Neural cell (in vitro differentiated cells): ENCODE results near the gene NDUFS2. TPM values are rescaled to one million over a fixed set of nuclear protein-coding genes. Genes with fewer than 3 reads are reported as not detected.

Experiments used
- H2AFZ ChIP-seq: fragments of 200-600, 300-800 bp; sonication (generic), shearing (Covaris generic); 2 replicates; pipeline ENCODE4 v1.6.0; 2014; ENCODE audit warnings: low read depth, mild to moderate bottlenecking, antibody characterized with exemption, low read length, moderate library complexity
- H3F3A ChIP-seq: fragments of 200-600 bp; shearing (Covaris generic); 2 replicates; pipeline ENCODE4 v1.6.1; 2016; ENCODE audit warnings: mild to moderate bottlenecking, moderate library complexity, mixed read lengths, antibody characterized with exemption, low read length; ENCODE audit not compliant: insufficient read depth, poor library complexity, severe bottlenecking
- H3K27ac ChIP-seq: fragments of 200-600, 300-800 bp; sonication (generic), shearing (Covaris generic); 2 replicates; pipeline ENCODE4 v1.5.1; 2014; ENCODE audit warnings: mild to moderate bottlenecking, low read length, moderate library complexity
- H3K27me3 ChIP-seq: fragments of 300-800, 200-600 bp; sonication (generic), shearing (Covaris generic); 2 replicates; pipeline ENCODE4 v1.6.0; 2014; ENCODE audit warnings: mild to moderate bottlenecking, low read depth, low read length, moderate library complexity; ENCODE audit not compliant: insufficient read depth
- H3K36me3 ChIP-seq: fragments of 300-800, 200-600 bp; sonication (generic), shearing (Covaris generic); 2 replicates; pipeline ENCODE4 v1.5.1; 2014; ENCODE audit warnings: mild to moderate bottlenecking, antibody characterized with exemption, low read length, moderate library complexity; ENCODE audit not compliant: insufficient read depth
- H3K4me2 ChIP-seq: fragments of 300-800, 200-600 bp; sonication (generic), shearing (Covaris generic); 2 replicates; pipeline ENCODE4 v1.6.0; 2014; ENCODE audit warnings: mild to moderate bottlenecking, low read length
- H3K4me3 ChIP-seq: fragments of 300-800, 200-600 bp; sonication (generic), shearing (Covaris generic); 2 replicates; pipeline ENCODE4 v1.5.1; 2014; ENCODE audit warnings: mild to moderate bottlenecking, low read length, moderate library complexity
- H3K79me2 ChIP-seq: fragments of 200-600 bp; shearing (Covaris generic); replicated peaks from 2 replicates; pipeline ENCODE4 v1.6.0; 2014; ENCODE audit warnings: mild to moderate bottlenecking, low read length, moderate library complexity; ENCODE audit not compliant: insufficient read depth
- H3K9ac ChIP-seq: fragments of 300-800, 200-600 bp; sonication (generic), shearing (Covaris generic); 2 replicates; pipeline ENCODE4 v1.6.1; 2016; ENCODE audit warnings: mild to moderate bottlenecking, low read length, mixed read lengths
- H3K9me2 ChIP-seq: fragments of 200-600 bp; shearing (Covaris generic); 2 replicates; pipeline ENCODE4 v1.6.1; 2016; ENCODE audit warnings: mild to moderate bottlenecking, low read length, mixed read lengths; ENCODE audit not compliant: insufficient read depth
- H3K9me3 ChIP-seq: fragments of 200-600, 300-800 bp; sonication (generic), shearing (Covaris generic); 2 replicates; pipeline ENCODE4 v1.6.1; 2016; ENCODE audit warnings: mild to moderate bottlenecking, mixed run types, low read length, moderate library complexity, mixed read lengths
- H4K20me1 ChIP-seq: fragments of 200-600 bp; shearing (Covaris generic); 2 replicates; pipeline ENCODE4 v1.6.1; 2016; ENCODE audit warnings: mild to moderate bottlenecking, mixed run types; ENCODE audit not compliant: insufficient read depth
- CTCF ChIP-seq: fragments of 450-650 bp; IDR thresholded peaks from 2 replicates; pipeline ENCODE4 v1.5.1; 2014; ENCODE audit warnings: antibody characterized with exemption, mild to moderate bottlenecking, moderate library complexity; ENCODE audit not compliant: poor library complexity, severe bottlenecking
- EP300 ChIP-seq: fragments of 450-650 bp; conservative IDR thresholded peaks from 2 replicates; pipeline ENCODE4 v1.6.1; 2014; ENCODE audit warnings: antibody characterized with exemption, mild to moderate bottlenecking, moderate library complexity; ENCODE audit not compliant: poor library complexity, severe bottlenecking
- EZH2 ChIP-seq: fragments of 200-600, 300-800 bp; shearing (Covaris generic), sonication (generic); IDR thresholded peaks from 2 replicates; pipeline ENCODE4 v1.6.1; 2014; ENCODE audit warnings: antibody characterized with exemption, low read length, borderline replicate concordance, mild to moderate bottlenecking; ENCODE audit not compliant: insufficient read depth, poor library complexity, severe bottlenecking
- MXI1 ChIP-seq: fragments of 450-650 bp; conservative IDR thresholded peaks from 2 replicates; pipeline ENCODE4 v1.6.1; 2014; ENCODE audit warnings: antibody characterized with exemption, mild to moderate bottlenecking; ENCODE audit not compliant: poor library complexity, severe bottlenecking
- POLR2AphosphoS5 ChIP-seq: IDR thresholded peaks from 2 replicates; pipeline ENCODE4 v1.6.1; 2012
- RAD21 ChIP-seq: fragments of 450-650 bp; conservative IDR thresholded peaks from 2 replicates; pipeline ENCODE4 v1.6.1; 2014; ENCODE audit warnings: antibody characterized with exemption, mild to moderate bottlenecking, moderate library complexity
- SMC3 ChIP-seq: fragments of 450-650 bp; conservative IDR thresholded peaks from 2 replicates; pipeline ENCODE4 v1.6.1; 2014; ENCODE audit warnings: antibody characterized with exemption, mild to moderate bottlenecking, moderate library complexity; ENCODE audit not compliant: poor library complexity
- TAF1 ChIP-seq: IDR thresholded peaks from 2 replicates; pipeline ENCODE4 v1.6.1; 2012; ENCODE audit warnings: low read depth
- polyA plus RNA-seq: library from polyadenylated mRNA; depleted of rRNA; stranded (reverse); fragments of >200 nt; gene quantifications from 2 replicates; pipeline ENCODE4 v1.2.3, GENCODE V29; 2014
- TF ChIP-seq, protein P1 (sequence below): IDR thresholded peaks from 2 replicates; pipeline ENCODE4 v1.6.1; 2012; ENCODE audit warnings: borderline replicate concordance

NDUFS2 gene
- polyA plus RNA-seq, 1 donor from 2014 or later: 166 TPM

GRCh38 chr1:161189036-161189435 is 13.1 kb upstream of the NDUFS2 start:
- no peaks in the 10 kb centered on the region for H3K27me3 ChIP-seq
- H3K4me3 ChIP-seq: no peak overlapping the region
- no peaks in the 10 kb centered on the region for H3K9me2 ChIP-seq
- H3K27ac ChIP-seq: no peak overlapping the region
- no peaks in the 10 kb centered on the region for H3F3A ChIP-seq
- no peak for TF ChIP-seq POLR2AphosphoS5
- TF ChIP-seq MXI1: no peak
- TF ChIP-seq, protein P1, sequence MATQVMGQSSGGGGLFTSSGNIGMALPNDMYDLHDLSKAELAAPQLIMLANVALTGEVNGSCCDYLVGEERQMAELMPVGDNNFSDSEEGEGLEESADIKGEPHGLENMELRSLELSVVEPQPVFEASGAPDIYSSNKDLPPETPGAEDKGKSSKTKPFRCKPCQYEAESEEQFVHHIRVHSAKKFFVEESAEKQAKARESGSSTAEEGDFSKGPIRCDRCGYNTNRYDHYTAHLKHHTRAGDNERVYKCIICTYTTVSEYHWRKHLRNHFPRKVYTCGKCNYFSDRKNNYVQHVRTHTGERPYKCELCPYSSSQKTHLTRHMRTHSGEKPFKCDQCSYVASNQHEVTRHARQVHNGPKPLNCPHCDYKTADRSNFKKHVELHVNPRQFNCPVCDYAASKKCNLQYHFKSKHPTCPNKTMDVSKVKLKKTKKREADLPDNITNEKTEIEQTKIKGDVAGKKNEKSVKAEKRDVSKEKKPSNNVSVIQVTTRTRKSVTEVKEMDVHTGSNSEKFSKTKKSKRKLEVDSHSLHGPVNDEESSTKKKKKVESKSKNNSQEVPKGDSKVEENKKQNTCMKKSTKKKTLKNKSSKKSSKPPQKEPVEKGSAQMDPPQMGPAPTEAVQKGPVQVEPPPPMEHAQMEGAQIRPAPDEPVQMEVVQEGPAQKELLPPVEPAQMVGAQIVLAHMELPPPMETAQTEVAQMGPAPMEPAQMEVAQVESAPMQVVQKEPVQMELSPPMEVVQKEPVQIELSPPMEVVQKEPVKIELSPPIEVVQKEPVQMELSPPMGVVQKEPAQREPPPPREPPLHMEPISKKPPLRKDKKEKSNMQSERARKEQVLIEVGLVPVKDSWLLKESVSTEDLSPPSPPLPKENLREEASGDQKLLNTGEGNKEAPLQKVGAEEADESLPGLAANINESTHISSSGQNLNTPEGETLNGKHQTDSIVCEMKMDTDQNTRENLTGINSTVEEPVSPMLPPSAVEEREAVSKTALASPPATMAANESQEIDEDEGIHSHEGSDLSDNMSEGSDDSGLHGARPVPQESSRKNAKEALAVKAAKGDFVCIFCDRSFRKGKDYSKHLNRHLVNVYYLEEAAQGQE: no peak
- TF ChIP-seq EZH2: no peak
- TF ChIP-seq TAF1: no peak
- no peak for TF ChIP-seq EP300
- no peak for TF ChIP-seq RAD21
- TF ChIP-seq SMC3: no peak
- no peak for TF ChIP-seq CTCF
- H3K9ac ChIP-seq: no peak overlapping the region
- H3K4me2 ChIP-seq: no peak overlapping the region
- no peaks in the 10 kb centered on the region for H3K36me3 ChIP-seq
- no peaks in the 10 kb centered on the region for H4K20me1 ChIP-seq
- H2AFZ ChIP-seq: no peak overlapping the region
- no peaks in the 10 kb centered on the region for H3K9me3 ChIP-seq
- no peaks in the 10 kb centered on the region for H3K79me2 ChIP-seq

GRCh38 chr1:161190962-161191521 is 11.1 kb upstream of the NDUFS2 start:
- H3K9me3 ChIP-seq: no peaks in the 10 kb centered on the region
- no peak overlapping the region for H3K27ac ChIP-seq
- no peaks in the 10 kb centered on the region for H3F3A ChIP-seq
- no peak overlapping the region for H3K9ac ChIP-seq
- H3K4me3 ChIP-seq: no peak overlapping the region
- H3K4me2 ChIP-seq: no peak overlapping the region
- no peak overlapping the region for H2AFZ ChIP-seq
- no peaks in the 10 kb centered on the region for H3K36me3 ChIP-seq
- H3K27me3 ChIP-seq: no peaks in the 10 kb centered on the region
- TF ChIP-seq RAD21 (no peak), MXI1 (no peak), POLR2AphosphoS5 (no peak), EZH2 (no peak), EP300 (no peak), TAF1 (no peak), SMC3 (no peak), CTCF (no peak)
- TF ChIP-seq, protein P1: no peak
- H3K79me2 ChIP-seq: no peaks in the 10 kb centered on the region
- no peaks in the 10 kb centered on the region for H3K9me2 ChIP-seq
- no peaks in the 10 kb centered on the region for H4K20me1 ChIP-seq
